GM12878 (cell line): ENCODE results near the gene PRM1. TPM values are rescaled to one million over a fixed set of nuclear protein-coding genes. Genes with fewer than 3 reads are reported as not detected.

Source experiments
- ATAC-seq: fragments of 200-7000 bp; cut with Tn5 transposase; 3 replicates; pipeline ENCODE4 v1.9.1; 2020; ENCODE audit warnings: mild to moderate bottlenecking, moderate library complexity
- BruUV-seq: library from RNA; stranded (reverse); fragments of 400-500 nt; replicated peaks from 2 replicates; lab custom pipeline; 2021; lab: Mats Ljungman, UMichigan
- CTCF ChIA-PET: fragments of 300-600 bp; sonication (Branson Sonifier 250); formaldehyde crosslinking; extraction: SDS; loops from one replicate; lab custom pipeline; 2021; ENCODE audit warnings: inconsistent platforms; lab: Yijun Ruan, JAX
- POLR2A ChIA-PET: fragments of 350-600 bp; formaldehyde crosslinking; extraction: SDS; loops from one replicate; lab custom pipeline; 2021; ENCODE audit warnings: inconsistent platforms; lab: Charles Lee
- RAD21 ChIA-PET: fragments of 300-600 bp; sonication (Branson Sonifier 250); formaldehyde crosslinking; loops from one replicate; lab custom pipeline; 2023; ENCODE audit warnings: antibody characterized with exemption; ENCODE audit not compliant: unreplicated experiment; lab: Charles Lee
- SMC1A ChIA-PET: fragments of 300-600 bp; sonication (Branson Sonifier 250); formaldehyde crosslinking; loops from one replicate; lab custom pipeline; 2023; ENCODE audit not compliant: unreplicated experiment, uncharacterized antibody; lab: Charles Lee
- DNase-seq: peaks from one replicate; pipeline ENCODE4 v3.0.0-alpha.2; 2011; ENCODE audit warnings: low read depth, low spot score
- FAIRE-seq: peaks from 3 replicates; lab custom pipeline; 2011; peaks lifted over from hg19 to GRCh38; lab: Jason Lieb, UNC
- H2AFZ ChIP-seq: 2 replicates; pipeline ENCODE4 v1.6.0; 2011; ENCODE audit warnings: low read depth, low read length, control low read depth; ENCODE audit not compliant: control insufficient read depth
- H3K27ac ChIP-seq: 2 replicates; pipeline ENCODE4 v1.5.1; 2011; ENCODE audit warnings: control low read depth; ENCODE audit not compliant: control insufficient read depth, insufficient read depth
- H3K27me3 ChIP-seq, 2 experiments: replicated peaks in 1 of 2; 2 replicates each; pipeline versions ENCODE4 v1.6.0 to v1.6.1; 2011; ENCODE audit warnings: low read length in 1 of 2; ENCODE audit not compliant: control insufficient read depth in 2 of 2, insufficient read depth in 2 of 2
- H3K36me3 ChIP-seq, 2 experiments: 2 replicates each; pipeline ENCODE4 v1.5.1; 2011; ENCODE audit warnings: low read length in 1 of 2; ENCODE audit not compliant: control insufficient read depth in 2 of 2, insufficient read depth in 2 of 2
- H3K4me1 ChIP-seq: 2 replicates; pipeline ENCODE4 v1.6.1; 2011; ENCODE audit warnings: mild to moderate bottlenecking, low read length, moderate library complexity, mixed read lengths; ENCODE audit not compliant: control insufficient read depth, insufficient read depth
- H3K4me2 ChIP-seq: 2 replicates; pipeline ENCODE4 v1.6.0; 2011; ENCODE audit warnings: control low read depth; ENCODE audit not compliant: control insufficient read depth, insufficient read depth
- H3K4me3 ChIP-seq: fragments of 200-600 bp; sonication (generic); 2 replicates; pipeline ENCODE4 v1.5.1; 2016
- H3K79me2 ChIP-seq: 2 replicates; pipeline ENCODE4 v1.6.0; 2011; ENCODE audit warnings: low read length; ENCODE audit not compliant: control insufficient read depth, insufficient read depth
- H3K9ac ChIP-seq: 2 replicates; pipeline ENCODE4 v1.8.0; 2011; ENCODE audit warnings: low read length, control low read depth, mixed read lengths; ENCODE audit not compliant: control insufficient read depth, insufficient read depth
- H3K9me3 ChIP-seq: replicated peaks from 3 replicates; pipeline ENCODE4 v1.5.1; 2011; ENCODE audit warnings: mild to moderate bottlenecking, low read length; ENCODE audit not compliant: control insufficient read depth, insufficient read depth
- H4K20me1 ChIP-seq: 2 replicates; pipeline ENCODE4 v1.6.0; 2011; ENCODE audit not compliant: control insufficient read depth, insufficient read depth
- BHLHE40 ChIP-seq, 2 experiments: fragments of 450-650 bp in 1 of 2; IDR thresholded peaks; 2 replicates each; pipeline ENCODE4 v1.6.1; 2011 to 2017; ENCODE audit warnings: low read depth in 2 of 2, borderline replicate concordance in 1 of 2, improper control_type of control experiment in 1 of 2, low read length in 1 of 2, mild to moderate bottlenecking in 1 of 2
- EZH2 ChIP-seq: IDR thresholded peaks from 2 replicates; pipeline ENCODE4 v1.6.1; 2012; ENCODE audit warnings: low read depth, mild to moderate bottlenecking, control low read depth, inconsistent platforms, low read length, borderline replicate concordance; ENCODE audit not compliant: control insufficient read depth
- MEF2B ChIP-seq: fragments of 450-650 bp; IDR thresholded peaks from 2 replicates; pipeline ENCODE4 v1.6.1; 2018; ENCODE audit warnings: mild to moderate bottlenecking, moderate library complexity; ENCODE audit not compliant: partially characterized antibody, poor library complexity, severe bottlenecking
- SIX5 ChIP-seq: IDR thresholded peaks from 2 replicates; pipeline ENCODE4 v1.6.1; 2011; ENCODE audit warnings: mild to moderate bottlenecking, low read depth, low read length, moderate library complexity; ENCODE audit not compliant: severe bottlenecking
- SRF ChIP-seq, 2 experiments: IDR thresholded peaks; 2 replicates each; pipeline ENCODE4 v1.6.1; 2011; ENCODE audit warnings: low read depth in 2 of 2, low read length in 2 of 2, mild to moderate bottlenecking in 1 of 2, moderate library complexity in 1 of 2
- TCF3 ChIP-seq: IDR thresholded peaks from 2 replicates; pipeline ENCODE4 v1.6.1; 2012; ENCODE audit warnings: low read depth, mild to moderate bottlenecking, low read length, borderline replicate concordance; ENCODE audit not compliant: insufficient read depth
- ZNF687 ChIP-seq: fragments of 450-650 bp; IDR thresholded peaks from 2 replicates; pipeline ENCODE4 v1.6.1; 2017; ENCODE audit warnings: mild to moderate bottlenecking, moderate library complexity
- WGBS: methylation state at CpG from one replicate; pipeline ENCODE4 v1.1.6; 2016; ENCODE audit warnings: low lambda C conversion rate; ENCODE audit not compliant: insufficient replicate concordance, insufficient coverage; ENCODE audit errors: missing lambda C conversion rate; 5-methylcytosine and 5-hydroxymethylcytosine counted together
- in situ Hi-C: fragments of 300-500 bp; cut with MboI; formaldehyde crosslinking; loops from 9 replicates; pipeline ENCODE4 v1.14.3; 2018; ENCODE audit warnings: mixed read lengths
- intact Hi-C: fragments of 100-400 bp; cut with micrococcal nuclease; formaldehyde crosslinking; loops from one replicate; pipeline ENCODE4 v1.14.2; 2022; ENCODE audit not compliant: unreplicated experiment
- polyA plus RNA-seq, 11 experiments: library from polyadenylated mRNA; depleted of rRNA in 4 of 11; unstranded in 6 of 11; stranded (reverse) in 5 of 11; fragments of >200 nt; fragmentation: Nextera tagmentation in 4 of 11; fragmentation: Illumina TruSeq in 1 of 11; extraction: Ambion mirVana in 4 of 11; extraction: Trizol in 1 of 11; gene quantifications; 1 replicate in 1 of 11; 2 replicates in 10 of 11; pipeline versions ENCODE4 v1.2.1 to v1.2.3, GENCODE V29; 2011 to 2016; ENCODE audit warnings: inconsistent platforms in 2 of 11, missing spikeins in 2 of 11, low read depth in 1 of 11
- total RNA-seq, 4 experiments: library from RNA; depleted of rRNA in 3 of 4; stranded (reverse); fragments of >200 nt in 3 of 4; fragmentation: Illumina TruSeq in 1 of 4; extraction: Trizol in 1 of 4; gene quantifications; 2 replicates each; pipeline versions ENCODE4 v1.2.1 to v1.2.3, GENCODE V29; 2013 to 2021

The PRM1 gene
- total and polyA plus RNA-seq, 10 of the 15 experiments (the other 5 are each of a cell fraction or from before 2014, with no cell fraction given): 0.20 TPM; not detected in 9

- CTCF ChIA-PET: interaction anchor here (0.6 to 1.9 kb wide), 4 partner anchors 52 to 196 kb away, joined by 3 to 8 read pairs (median 3); no protein-coding TSS in a partner anchor
- H3K4me2 ChIP-seq: no peak overlapping the region
- H3K9me3 ChIP-seq: no peaks in the 10 kb centered on the region; the same call in 2 of the 3 replicates
- H3K79me2 ChIP-seq: no peaks in the 10 kb centered on the region; the same call in 1 of the 2 replicates
- POLR2A ChIA-PET: interaction anchor here (0.7 to 6.0 kb wide), 2 partner anchors 53 to 89 kb away, joined by 3 to 60 read pairs; no protein-coding TSS in a partner anchor
- no peaks in the 10 kb centered on the region for H3K36me3 ChIP-seq
- WGBS: 69% methylated on average over 4 of the region's 4 CpGs
- no peak for FAIRE-seq
- no peaks in the 10 kb centered on the region for H4K20me1 ChIP-seq
- ATAC-seq: no peak
- SMC1A ChIA-PET: interaction anchor here (0.7 to 8.4 kb wide), 4 partner anchors 9 to 51 kb away, joined by 3 to 194 read pairs (median 56); partner anchors contain the start of gene SOCS1
- H3K27ac ChIP-seq: no peak overlapping the region
- DNase-seq: no peak
- intact Hi-C loops (no loop called here), in situ Hi-C loops (loop anchor here (10.0 kb wide), 1 partner anchor 997 kb away; no protein-coding TSS in a partner anchor)
- peaks cover 54% of the 10 kb centered on the region for H3K4me1 ChIP-seq
- no peak overlapping the region; the same call in 1 of the 2 replicates for H2AFZ ChIP-seq
- no peak overlapping the region for H3K4me3 ChIP-seq
- TF ChIP-seq MEF2B (peak; percentile 37), SRF (IDR thresholded peaks at IDR 0.05; ENCODE audit: low read depth in 2 of 2, low read length in 2 of 2) (no peak), EZH2 (no peak), TCF3 (no peak), ZNF687 (0 out of 2 replicates have a peak, but pooled peaks have one; percentile 12), BHLHE40 (IDR thresholded peaks at IDR 0.05; ENCODE audit: borderline replicate concordance in 1 of 2, low read depth in 2 of 2, low read length in 1 of 2) (peak in 1 of 2 experiments; percentile 65; a peak in 1 of 4 replicates), SIX5 (no peak)
- no TSS peak for BruUV-seq
- RAD21 ChIA-PET: interaction anchor here (1.0 to 6.8 kb wide), 2 partner anchors 9 to 54 kb away, joined by 3 to 206 read pairs; no protein-coding TSS in a partner anchor
- H3K27me3 ChIP-seq: no peaks in the 10 kb centered on the region
- no peak overlapping the region; the same call in 1 of the 2 replicates for H3K9ac ChIP-seq
These were observed 20.7 kb upstream of the PRM1 start for GRCh38 chr16:11301645-11302501.
